GM12873 (cell line): ENCODE data around the gene PRDM2.

Source experiments
- TF ChIP-seq, protein P1 (sequence below): IDR thresholded peaks from 2 replicates; pipeline ENCODE4 v1.5.1; 2012; ENCODE audit warnings: low read depth, mild to moderate bottlenecking, moderate library complexity, low read length, control low read depth; ENCODE audit not compliant: insufficient read depth; ENCODE audit errors: missing control alignments

PRDM2 gene

DNA sequence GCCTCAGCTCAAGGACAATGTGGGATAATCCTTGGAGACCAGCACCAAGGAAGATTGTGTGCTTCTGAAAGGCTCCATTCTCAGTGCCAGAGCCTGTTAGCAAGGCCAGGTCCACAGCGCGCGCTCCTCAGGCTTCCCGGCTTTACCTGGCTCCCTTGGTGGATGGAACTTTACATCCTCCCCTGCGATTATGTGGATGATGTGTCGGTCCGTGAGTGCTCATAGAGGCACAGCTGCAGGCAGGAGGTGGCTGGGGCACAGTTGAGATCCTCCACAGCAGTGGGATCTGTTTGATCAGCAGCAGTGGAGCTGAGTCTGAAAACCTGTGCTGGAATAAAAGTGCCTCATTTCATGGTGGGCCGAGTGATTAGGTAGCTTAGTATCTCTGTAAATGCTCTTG is 62.7 kb downstream of the PRDM2 start:
- TF ChIP-seq, protein P1, sequence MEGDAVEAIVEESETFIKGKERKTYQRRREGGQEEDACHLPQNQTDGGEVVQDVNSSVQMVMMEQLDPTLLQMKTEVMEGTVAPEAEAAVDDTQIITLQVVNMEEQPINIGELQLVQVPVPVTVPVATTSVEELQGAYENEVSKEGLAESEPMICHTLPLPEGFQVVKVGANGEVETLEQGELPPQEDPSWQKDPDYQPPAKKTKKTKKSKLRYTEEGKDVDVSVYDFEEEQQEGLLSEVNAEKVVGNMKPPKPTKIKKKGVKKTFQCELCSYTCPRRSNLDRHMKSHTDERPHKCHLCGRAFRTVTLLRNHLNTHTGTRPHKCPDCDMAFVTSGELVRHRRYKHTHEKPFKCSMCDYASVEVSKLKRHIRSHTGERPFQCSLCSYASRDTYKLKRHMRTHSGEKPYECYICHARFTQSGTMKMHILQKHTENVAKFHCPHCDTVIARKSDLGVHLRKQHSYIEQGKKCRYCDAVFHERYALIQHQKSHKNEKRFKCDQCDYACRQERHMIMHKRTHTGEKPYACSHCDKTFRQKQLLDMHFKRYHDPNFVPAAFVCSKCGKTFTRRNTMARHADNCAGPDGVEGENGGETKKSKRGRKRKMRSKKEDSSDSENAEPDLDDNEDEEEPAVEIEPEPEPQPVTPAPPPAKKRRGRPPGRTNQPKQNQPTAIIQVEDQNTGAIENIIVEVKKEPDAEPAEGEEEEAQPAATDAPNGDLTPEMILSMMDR = no peak

DNA sequence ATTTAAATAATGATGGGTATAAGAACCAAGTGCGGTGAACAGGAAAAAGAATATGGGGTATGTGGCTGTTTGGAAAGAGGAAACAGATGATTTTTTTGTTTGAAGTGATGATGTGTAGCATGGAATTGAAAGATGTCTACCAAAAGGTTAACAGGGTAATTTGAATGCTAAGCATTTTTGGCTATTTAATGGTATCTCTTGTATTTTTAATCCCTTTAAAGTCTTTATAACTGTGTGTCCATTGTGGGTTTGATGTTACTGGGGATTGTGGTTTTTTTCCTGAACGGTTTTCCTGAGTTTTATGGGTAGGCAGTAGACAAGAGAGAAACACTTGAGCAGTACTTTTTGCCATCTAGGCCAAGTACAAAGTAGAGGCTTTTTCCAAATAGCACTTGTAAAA is 63.2 kb downstream of the PRDM2 start:
- TF ChIP-seq, protein P1 = no peak

DNA sequence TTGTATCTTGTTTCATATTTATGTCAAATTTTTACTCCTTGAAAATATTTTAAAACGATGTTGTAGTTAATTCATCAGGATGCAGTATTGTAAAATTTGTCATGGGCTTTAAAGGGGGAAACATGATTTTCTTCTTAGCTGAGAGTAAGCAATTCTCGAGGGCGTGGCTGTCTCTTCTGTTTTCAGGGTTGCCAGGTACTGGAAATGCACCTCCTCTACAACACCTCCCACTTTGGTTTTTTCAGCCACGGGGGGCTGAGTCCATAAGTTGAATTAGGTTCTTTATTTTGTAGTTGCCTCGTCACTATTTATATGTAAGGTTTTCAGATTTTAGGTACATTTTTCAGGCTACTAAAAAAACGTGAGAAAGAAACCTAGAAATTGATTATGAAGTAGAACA is 64.0 kb downstream of the PRDM2 start:
- TF ChIP-seq, protein P1 = no peak

DNA sequence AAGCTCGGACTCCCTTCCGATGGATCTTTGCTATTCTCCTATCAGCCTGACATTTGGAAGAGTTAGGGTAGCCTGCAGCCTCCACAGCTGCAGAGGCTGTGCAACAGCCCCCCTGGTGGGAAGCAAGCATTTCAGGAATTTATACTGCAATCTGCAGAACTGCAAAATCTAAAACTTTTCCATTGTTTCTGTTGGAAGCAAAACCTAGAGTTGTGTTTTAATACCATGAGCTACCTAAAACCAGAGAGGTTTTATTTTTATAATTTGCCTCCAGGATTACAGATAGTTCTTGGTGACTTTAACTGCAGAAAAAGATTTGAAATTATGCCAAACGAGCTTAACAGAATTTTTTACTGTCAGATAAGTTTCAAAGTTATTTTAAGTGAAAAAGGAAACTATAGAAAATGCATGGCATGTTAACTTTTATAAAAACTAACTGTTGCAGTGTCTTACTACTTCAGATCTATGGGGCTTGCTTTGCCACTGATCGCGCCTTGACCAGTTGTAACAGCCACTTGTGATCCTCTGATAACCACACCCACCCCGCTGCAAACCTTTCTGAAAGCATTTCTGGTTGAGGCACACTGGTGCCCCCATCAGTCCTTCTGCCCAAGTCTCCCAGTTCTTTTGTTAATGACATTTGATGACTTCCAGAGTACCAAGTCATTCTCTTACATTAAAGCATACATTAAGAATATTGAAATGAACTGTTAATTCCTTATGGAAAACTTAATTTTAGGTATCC is 64.8 kb downstream of the PRDM2 start:
- TF ChIP-seq, protein P1 = peak; percentile 10

DNA sequence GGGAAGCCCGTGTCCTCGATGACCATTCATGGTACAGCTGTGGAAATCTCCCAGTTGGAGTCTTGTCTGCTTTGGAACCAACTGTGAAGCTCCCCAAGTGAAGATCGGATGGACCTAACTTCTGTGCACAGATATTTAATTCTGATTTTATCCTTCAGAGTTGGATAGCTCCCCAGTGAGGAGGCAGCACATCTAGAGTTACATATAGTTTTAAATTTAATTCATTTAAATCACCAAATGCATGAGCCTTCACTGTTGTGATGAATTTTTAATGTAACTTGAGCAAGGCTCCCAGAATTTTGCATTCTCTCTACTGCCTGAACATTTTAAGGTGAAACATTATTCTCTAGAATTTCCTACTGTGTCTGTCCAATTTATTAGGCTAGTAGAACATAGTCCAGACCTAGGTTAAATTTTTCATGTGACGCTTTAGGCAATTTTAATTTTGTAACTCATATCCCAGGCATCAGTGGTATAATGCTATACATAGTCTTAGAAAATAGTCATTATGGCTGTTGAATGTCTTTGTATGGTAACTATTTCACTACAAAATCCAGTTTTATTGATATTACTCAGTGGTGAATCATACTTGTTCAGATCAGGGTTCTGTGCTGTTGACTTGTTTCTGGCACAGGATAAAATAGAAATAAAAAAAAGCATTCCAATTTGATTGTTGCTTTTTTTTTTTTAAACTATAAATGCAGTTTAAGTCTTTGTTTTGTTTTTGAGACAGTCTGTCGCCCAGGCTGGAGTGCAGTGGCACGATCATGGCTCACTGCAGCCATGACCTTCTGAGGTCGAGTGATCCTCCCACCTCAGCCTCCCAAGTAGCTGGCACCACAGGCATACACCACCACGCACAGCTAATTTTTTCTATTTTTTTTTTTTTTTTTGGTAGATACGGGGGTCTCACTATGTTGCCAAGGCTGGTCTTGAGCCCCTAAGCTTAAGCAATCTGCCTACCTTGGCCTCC is 66.9 kb downstream of the PRDM2 start:
- TF ChIP-seq, protein P1 = no peak

DNA sequence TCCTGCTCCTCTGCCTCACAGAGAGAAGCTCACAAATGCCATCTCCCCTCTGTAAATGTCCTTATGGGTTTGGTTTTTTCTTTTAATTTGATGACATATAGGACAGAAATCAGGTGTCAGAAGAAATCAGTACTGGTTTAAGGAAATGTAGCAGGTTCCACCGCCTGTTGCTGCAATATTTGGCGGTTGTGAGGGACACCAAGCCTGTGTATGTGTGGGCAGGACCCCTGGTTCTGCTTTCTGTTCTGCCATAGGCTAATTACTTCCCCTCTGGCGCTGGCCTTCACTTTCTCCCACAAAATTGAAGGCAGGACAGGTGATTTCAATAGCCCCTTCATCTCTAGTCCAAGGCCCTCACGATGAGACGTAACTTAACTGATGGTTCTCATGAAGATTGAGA is 69.2 kb downstream of the PRDM2 start:
- TF ChIP-seq, protein P1 = no peak

DNA sequence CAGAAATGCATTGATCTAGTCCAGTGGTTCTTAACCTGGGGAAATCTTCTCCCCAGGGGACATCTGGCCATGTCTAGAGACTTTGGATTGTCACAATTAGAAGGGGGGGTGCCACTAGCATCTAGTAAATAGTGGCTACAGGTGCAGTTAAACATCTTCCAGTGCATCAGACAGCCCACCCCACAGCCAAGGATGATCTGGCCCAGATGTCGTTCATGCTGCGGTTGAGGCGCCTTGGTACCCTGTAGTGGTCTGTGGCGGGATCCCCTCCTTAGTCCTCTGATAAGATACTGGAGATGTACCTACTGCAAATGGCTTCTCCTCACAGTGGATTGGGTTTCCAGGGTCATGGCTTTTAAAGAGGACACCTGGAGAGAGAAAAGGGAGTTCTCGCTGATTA is 69.8 kb downstream of the PRDM2 start:
- TF ChIP-seq, protein P1 = no peak
